K562 (cell line): ENCODE measurements around the gene PTPN20. TPM values are rescaled to one million over a fixed set of nuclear protein-coding genes. Genes with fewer than 3 reads are reported as not detected.

Source experiments
- ATAC-seq: fragments of 200-7000 bp; cut with Tn5 transposase; 3 replicates; pipeline ENCODE4 v1.9.1; 2020; ENCODE audit warnings: moderate library complexity
- BruUV-seq: library from RNA; stranded (reverse); fragments of 400-500 nt; replicated peaks from 2 replicates; lab custom pipeline; 2021; lab: Mats Ljungman, UMichigan
- CTCF ChIA-PET: fragments of 300-600 bp; formaldehyde crosslinking; extraction: SDS; loops from one replicate; lab custom pipeline; 2021; ENCODE audit warnings: low intra/inter-chr PET ratio; lab: Yijun Ruan, JAX
- POLR2A ChIA-PET: fragments of 300-600, 350-650 bp; sonication (Branson Sonifier 250); formaldehyde crosslinking; extraction: SDS; loops from one replicate; lab custom pipeline; 2021; ENCODE audit warnings: antibody characterized with exemption, inconsistent platforms; lab: Yijun Ruan, JAX
- DNase-seq, 4 experiments: peaks; one replicate each; pipeline versions ENCODE4 v3.0.0 to v3.0.0-alpha.2; 2011 to 2018; ENCODE audit warnings: low spot score in 3 of 4, mixed read lengths in 3 of 4; ENCODE audit errors: extremely low read depth in 1 of 4
- FAIRE-seq: peaks from 2 replicates; lab custom pipeline; 2011; peaks lifted over from hg19 to GRCh38; lab: Jason Lieb, UNC
- H2AFZ ChIP-seq: 2 replicates; pipeline ENCODE4 v1.6.0; 2011; ENCODE audit warnings: low read depth, low read length, control low read depth, inconsistent platforms
- H3K27ac ChIP-seq: fragments of 200-600 bp; 3 replicates; pipeline ENCODE4 v1.8.0; 2011; ENCODE audit warnings: low read depth, mild to moderate bottlenecking, control low read depth, inconsistent platforms, low read length, moderate library complexity, mixed read lengths; ENCODE audit errors: extremely low read depth
- H3K27me3 ChIP-seq, 2 experiments: fragments of 300-600 bp in 1 of 2; 2 replicates in 1 of 2; 3 replicates in 1 of 2; pipeline versions ENCODE4 v1.6.0 to v1.8.0; 2011; ENCODE audit warnings: inconsistent platforms in 2 of 2, low read length in 2 of 2, mild to moderate bottlenecking in 1 of 2, mixed read lengths in 1 of 2, moderate library complexity in 1 of 2; ENCODE audit not compliant: control insufficient read depth in 2 of 2, insufficient read depth in 2 of 2
- H3K36me3 ChIP-seq: fragments of 300-600 bp; 3 replicates; pipeline ENCODE4 v1.8.0; 2011; ENCODE audit warnings: mild to moderate bottlenecking, low read length, inconsistent platforms; ENCODE audit not compliant: control insufficient read depth, insufficient read depth
- H3K4me1 ChIP-seq, 2 experiments: fragments of 200-600 bp in 1 of 2; replicated peaks in 1 of 2; 2 replicates in 1 of 2; 3 replicates in 1 of 2; pipeline versions ENCODE4 v1.5.1 to v1.8.0; 2011; ENCODE audit warnings: inconsistent platforms in 2 of 2, low read length in 2 of 2, mild to moderate bottlenecking in 1 of 2, mixed read lengths in 1 of 2, moderate library complexity in 1 of 2; ENCODE audit not compliant: control insufficient read depth in 2 of 2, insufficient read depth in 2 of 2
- H3K4me2 ChIP-seq: 2 replicates; pipeline ENCODE4 v1.6.1; 2011; ENCODE audit warnings: low read length, control low read depth, inconsistent platforms, mixed read lengths; ENCODE audit not compliant: insufficient read depth
- H3K4me3 ChIP-seq: fragments of 200-600 bp; sonication (generic), shearing (Covaris generic); 2 replicates; pipeline ENCODE4 v1.5.1; 2016; ENCODE audit warnings: control low read depth, inconsistent platforms
- H3K79me2 ChIP-seq: fragments of 200-600 bp; 3 replicates; pipeline ENCODE4 v1.8.0; 2011; ENCODE audit warnings: low read length, inconsistent platforms; ENCODE audit not compliant: control insufficient read depth, insufficient read depth
- H3K9ac ChIP-seq, 2 experiments: 2 replicates each; pipeline versions ENCODE4 v1.6.0 to v1.6.1; 2011; ENCODE audit warnings: low read depth in 2 of 2, low read length in 2 of 2, control low read depth in 1 of 2, inconsistent platforms in 1 of 2, mild to moderate bottlenecking in 1 of 2, mixed read lengths in 1 of 2; ENCODE audit not compliant: insufficient read depth in 1 of 2
- H3K9me1 ChIP-seq: one replicate; pipeline ENCODE4 v1.6.0; 2011; ENCODE audit warnings: inconsistent platforms, mild to moderate bottlenecking, low read length, moderate library complexity; ENCODE audit not compliant: control insufficient read depth, insufficient read depth
- H3K9me3 ChIP-seq: replicated peaks from 2 replicates; pipeline ENCODE4 v1.5.1; 2011; ENCODE audit warnings: low read depth, low read length, inconsistent platforms; ENCODE audit not compliant: control insufficient read depth, insufficient read depth
- H4K20me1 ChIP-seq: replicated peaks from 2 replicates; pipeline ENCODE4 v1.6.1; 2011; ENCODE audit warnings: low read length, inconsistent platforms, mixed read lengths; ENCODE audit not compliant: control insufficient read depth, insufficient read depth
- CXXC5 ChIP-seq: fragments of 250-450 bp; sonication (Bioruptor Pico); IDR thresholded peaks from 2 replicates; pipeline ENCODE4 v1.8.0; 2022; ENCODE audit warnings: inconsistent platforms, mild to moderate bottlenecking, moderate library complexity
- DLX4 ChIP-seq: fragments of 250-450 bp; sonication (Bioruptor Pico); IDR thresholded peaks from 2 replicates; pipeline ENCODE4 v1.6.1; 2021; ENCODE audit warnings: mild to moderate bottlenecking
- IFI16 ChIP-seq: fragments of 250-450 bp; sonication (Bioruptor Pico); IDR thresholded peaks from 2 replicates; pipeline ENCODE4 v2.1.2; 2022; ENCODE audit warnings: mild to moderate bottlenecking, inconsistent platforms
- MCM2 ChIP-seq: fragments of 450-650 bp; IDR thresholded peaks from 2 replicates; pipeline ENCODE4 v1.6.1; 2017; ENCODE audit warnings: low read depth, mild to moderate bottlenecking
- NR0B1 ChIP-seq: fragments of 450-650 bp; IDR thresholded peaks from one replicate; pipeline ENCODE4 v1.6.1; 2018; ENCODE audit warnings: mild to moderate bottlenecking, moderate library complexity; ENCODE audit not compliant: partially characterized antibody
- POLR2AphosphoS2 ChIP-seq: IDR thresholded peaks from 2 replicates; pipeline ENCODE4 v1.6.1; 2012; ENCODE audit warnings: low read length, improper control_type of control experiment
- TAF1 ChIP-seq: IDR thresholded peaks from 2 replicates; pipeline ENCODE4 v1.6.1; 2011; ENCODE audit warnings: mild to moderate bottlenecking, low read length, moderate library complexity; ENCODE audit not compliant: insufficient read depth, control insufficient read depth, severe bottlenecking; ENCODE audit errors: extremely low read depth
- TARDBP ChIP-seq: fragments of 450-650 bp; IDR thresholded peaks from 2 replicates; pipeline ENCODE4 v1.6.1; 2016
- THAP7 ChIP-seq: fragments of 250-450 bp; sonication (Bioruptor Pico); IDR thresholded peaks from 2 replicates; pipeline ENCODE4 v1.5.0; 2021
- ZBTB12 ChIP-seq: fragments of 250-450 bp; sonication (Bioruptor Pico); IDR thresholded peaks from 2 replicates; pipeline ENCODE4 v1.4.0; 2020
- ZNF124 ChIP-seq: sonication (generic); formaldehyde crosslinking; IDR thresholded peaks from 2 replicates; pipeline ENCODE4 v1.8.1; 2022; ENCODE audit warnings: missing genetic modification reagents
- ZNF384 ChIP-seq: IDR thresholded peaks from 2 replicates; pipeline ENCODE4 v1.6.1; 2012; ENCODE audit warnings: low read depth, low read length, improper control_type of control experiment
- ZNF609 ChIP-seq: sonication (generic); formaldehyde crosslinking; IDR thresholded peaks from 2 replicates; pipeline ENCODE4 v1.8.1; 2023; ENCODE audit warnings: missing genetic modification reagents, mild to moderate bottlenecking, borderline replicate concordance
- WGBS: fragments of 100-300 bp; shearing (Covaris generic); methylation state at CpG from one replicate; pipeline ENCODE4 v1.1.6; 2016; ENCODE audit warnings: low coverage, mixed read lengths; ENCODE audit not compliant: insufficient coverage; ENCODE audit errors: missing lambda C conversion rate; 5-methylcytosine and 5-hydroxymethylcytosine counted together
- in situ Hi-C: fragments of 300-500 bp; cut with MboI; formaldehyde crosslinking; loops from 4 replicates; pipeline ENCODE4 v1.15.0; 2018; ENCODE audit warnings: inconsistent platforms, mixed read lengths
- intact Hi-C: fragments of 100-400 bp; cut with micrococcal nuclease; formaldehyde crosslinking; loops from 2 replicates; pipeline ENCODE4 v1.14.2; 2022
- polyA plus RNA-seq, 8 experiments: library from polyadenylated mRNA; depleted of rRNA in 4 of 8; stranded (reverse) in 5 of 8; unstranded in 3 of 8; fragments of >200 nt; fragmentation: Nextera tagmentation in 2 of 8; fragmentation: Illumina TruSeq in 1 of 8; extraction: Ambion mirVana in 2 of 8; extraction: Trizol in 1 of 8; gene quantifications; 2 replicates each; pipeline versions ENCODE4 v1.2.1 to v1.2.3, GENCODE V29; 2011 to 2014; ENCODE audit warnings: inconsistent platforms in 1 of 8, missing spikeins in 1 of 8
- total RNA-seq, 7 experiments: library from RNA; depleted of rRNA in 6 of 7; stranded (reverse); fragments of >200 nt in 6 of 7; fragmentation: Illumina TruSeq in 2 of 7; extraction: Trizol in 2 of 7; gene quantifications; 2 replicates each; pipeline versions ENCODE4 v1.2.1 to v1.2.3, GENCODE V29; 2011 to 2021; ENCODE audit warnings: low replicate concordance in 1 of 7

Gene PTPN20
- total and polyA plus RNA-seq, 9 of the 15 experiments (the other 6 are each of a cell fraction or from before 2014, with no cell fraction given): 0.03 to 0.18 (median 0.10) TPM; not detected in 6

- intact Hi-C loops (loop anchor here (2.0 kb wide), 2 partner anchors 287 to 315 kb away; no protein-coding TSS in a partner anchor), in situ Hi-C loops (no loop called here)
- H3K79me2 ChIP-seq: no peaks in the 10 kb centered on the region
- ATAC-seq: no peak
- H2AFZ ChIP-seq: no peak overlapping the region
- no peaks in the 10 kb centered on the region for H3K36me3 ChIP-seq
- H3K4me2 ChIP-seq: no peak overlapping the region
- peaks cover 8% of the 10 kb centered on the region for H4K20me1 ChIP-seq
- no peaks in the 10 kb centered on the region for H3K9me3 ChIP-seq
- no TSS peak for BruUV-seq
- H3K27me3 ChIP-seq: peaks cover 0 to 44% of the 10 kb centered on the region in 2 experiments; a peak in 2 of 5 replicates
- peaks cover 2% of the 10 kb centered on the region for H3K9me1 ChIP-seq
- 1% methylated on average over 10 of the region's 10 CpGs for WGBS
- no peak for DNase-seq
- peak overlapping the region in 1 of 2 experiments; percentile 10; a peak in 1 of 4 replicates for H3K9ac ChIP-seq
- no peak for FAIRE-seq
- H3K4me3 ChIP-seq: no peak overlapping the region
- 0 out of 5 replicates have a peak, but pooled peaks cover 0 to 3% of the 10 kb centered on the region in 2 experiments for H3K4me1 ChIP-seq
- no peak overlapping the region for H3K27ac ChIP-seq
- ChIA-PET POLR2A (no interaction called here), CTCF (interaction anchor here (2.6 kb wide), 1 partner anchor 315 kb away, joined by 14 read pairs; no protein-coding TSS in a partner anchor)
- TF ChIP-seq TARDBP (no peak), POLR2AphosphoS2 (no peak), THAP7 (no peak), IFI16 (CRISPR knock-in tag) (no peak), ZNF609 (CRISPR knock-in tag) (no peak), CXXC5 (CRISPR knock-in tag) (no peak), ZBTB12 (CRISPR knock-in tag) (no peak), DLX4 (CRISPR knock-in tag) (no peak), ZNF384 (no peak), MCM2 (no peak), ZNF124 (CRISPR knock-in tag) (no peak), TAF1 (no peak), NR0B1 (no peak)
Measured at GRCh38 chr10:47025540-47026300, 114.5 kb downstream of the PTPN20 start.
